Measurements from ENCODE around the gene RTKN2.

DNA sequence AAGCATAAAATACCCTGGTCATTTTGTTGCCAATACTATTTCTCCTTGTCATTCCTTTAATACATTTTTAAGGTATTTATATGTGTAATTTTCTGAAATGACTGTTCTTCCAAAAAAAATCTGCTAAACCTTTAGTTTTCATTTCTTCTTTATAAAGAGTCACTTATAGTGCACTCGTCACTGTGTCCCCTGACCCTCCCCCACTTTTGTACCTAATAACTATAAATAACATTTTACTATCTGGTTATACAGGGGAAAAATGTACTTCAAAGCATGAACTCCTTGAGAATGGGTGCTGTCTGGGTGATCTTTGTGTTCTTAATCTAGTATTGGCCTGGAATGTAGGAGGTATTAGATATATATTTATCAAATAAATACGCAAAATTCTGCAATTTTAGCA lies 31.1 kb downstream of the RTKN2 start:
- TF ChIP-seq CTCF (IDR thresholded peaks at IDR 0.05; ENCODE audit: insufficient read depth, low read length) (no peak), GABPA (IDR thresholded peaks at IDR 0.05; ENCODE audit: low read depth) (no peak), POLR2AphosphoS5 (IDR thresholded peaks at IDR 0.05; ENCODE audit: low read depth) (no peak)
- TF ChIP-seq, protein P1, sequence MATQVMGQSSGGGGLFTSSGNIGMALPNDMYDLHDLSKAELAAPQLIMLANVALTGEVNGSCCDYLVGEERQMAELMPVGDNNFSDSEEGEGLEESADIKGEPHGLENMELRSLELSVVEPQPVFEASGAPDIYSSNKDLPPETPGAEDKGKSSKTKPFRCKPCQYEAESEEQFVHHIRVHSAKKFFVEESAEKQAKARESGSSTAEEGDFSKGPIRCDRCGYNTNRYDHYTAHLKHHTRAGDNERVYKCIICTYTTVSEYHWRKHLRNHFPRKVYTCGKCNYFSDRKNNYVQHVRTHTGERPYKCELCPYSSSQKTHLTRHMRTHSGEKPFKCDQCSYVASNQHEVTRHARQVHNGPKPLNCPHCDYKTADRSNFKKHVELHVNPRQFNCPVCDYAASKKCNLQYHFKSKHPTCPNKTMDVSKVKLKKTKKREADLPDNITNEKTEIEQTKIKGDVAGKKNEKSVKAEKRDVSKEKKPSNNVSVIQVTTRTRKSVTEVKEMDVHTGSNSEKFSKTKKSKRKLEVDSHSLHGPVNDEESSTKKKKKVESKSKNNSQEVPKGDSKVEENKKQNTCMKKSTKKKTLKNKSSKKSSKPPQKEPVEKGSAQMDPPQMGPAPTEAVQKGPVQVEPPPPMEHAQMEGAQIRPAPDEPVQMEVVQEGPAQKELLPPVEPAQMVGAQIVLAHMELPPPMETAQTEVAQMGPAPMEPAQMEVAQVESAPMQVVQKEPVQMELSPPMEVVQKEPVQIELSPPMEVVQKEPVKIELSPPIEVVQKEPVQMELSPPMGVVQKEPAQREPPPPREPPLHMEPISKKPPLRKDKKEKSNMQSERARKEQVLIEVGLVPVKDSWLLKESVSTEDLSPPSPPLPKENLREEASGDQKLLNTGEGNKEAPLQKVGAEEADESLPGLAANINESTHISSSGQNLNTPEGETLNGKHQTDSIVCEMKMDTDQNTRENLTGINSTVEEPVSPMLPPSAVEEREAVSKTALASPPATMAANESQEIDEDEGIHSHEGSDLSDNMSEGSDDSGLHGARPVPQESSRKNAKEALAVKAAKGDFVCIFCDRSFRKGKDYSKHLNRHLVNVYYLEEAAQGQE (IDR thresholded peaks at IDR 0.05; ENCODE audit: insufficient replicate concordance, low read depth): no peak

Measured in HL-60 (cell line).